RWPE2 (cell line): ENCODE results near the gene NOS1AP.

Source experiments
- ATAC-seq: fragments of 200-7000 bp; cut with Tn5 transposase; 3 replicates; pipeline ENCODE4 v1.9.1; 2021; ENCODE audit warnings: low read depth
- DNase-seq: peaks from one replicate; pipeline ENCODE4 v3.0.0-alpha.2; 2020; ENCODE audit warnings: low spot score
- H3K27ac ChIP-seq: fragments of 450-650 bp; 2 replicates; pipeline ENCODE4 v1.5.1; 2017; ENCODE audit warnings: mild to moderate bottlenecking; ENCODE audit not compliant: poor library complexity, severe bottlenecking
- H3K27me3 ChIP-seq: fragments of 250-450 bp; sonication (Bioruptor Pico); 2 replicates; pipeline ENCODE4 v1.5.1; 2021; ENCODE audit warnings: mild to moderate bottlenecking, moderate library complexity; ENCODE audit not compliant: insufficient read depth, poor library complexity, severe bottlenecking
- H3K36me3 ChIP-seq: fragments of 250-450 bp; sonication (Bioruptor Pico); 2 replicates; pipeline ENCODE4 v1.5.1; 2020; ENCODE audit warnings: low read depth, mild to moderate bottlenecking, moderate library complexity
- H3K4me1 ChIP-seq: fragments of 250-450 bp; sonication (Bioruptor Pico); 2 replicates; pipeline ENCODE4 v1.5.1; 2021; ENCODE audit warnings: mild to moderate bottlenecking, moderate library complexity; ENCODE audit not compliant: insufficient read depth, poor library complexity, severe bottlenecking
- H3K4me3 ChIP-seq: fragments of 250-450 bp; sonication (Bioruptor Pico); 2 replicates; pipeline ENCODE4 v1.5.1; 2021; ENCODE audit warnings: mild to moderate bottlenecking, moderate library complexity; ENCODE audit not compliant: severe bottlenecking
- H3K9me3 ChIP-seq: fragments of 250-450 bp; sonication (Bioruptor Pico); 2 replicates; pipeline ENCODE4 v1.5.1; 2021; ENCODE audit warnings: mild to moderate bottlenecking, moderate library complexity; ENCODE audit not compliant: severe bottlenecking
- TF ChIP-seq, protein P1 (sequence below): fragments of 450-650 bp; IDR thresholded peaks from one replicate; pipeline ENCODE4 v1.5.1; 2017; ENCODE audit warnings: mild to moderate bottlenecking, moderate library complexity; ENCODE audit not compliant: poor library complexity, severe bottlenecking

The NOS1AP gene

DNA sequence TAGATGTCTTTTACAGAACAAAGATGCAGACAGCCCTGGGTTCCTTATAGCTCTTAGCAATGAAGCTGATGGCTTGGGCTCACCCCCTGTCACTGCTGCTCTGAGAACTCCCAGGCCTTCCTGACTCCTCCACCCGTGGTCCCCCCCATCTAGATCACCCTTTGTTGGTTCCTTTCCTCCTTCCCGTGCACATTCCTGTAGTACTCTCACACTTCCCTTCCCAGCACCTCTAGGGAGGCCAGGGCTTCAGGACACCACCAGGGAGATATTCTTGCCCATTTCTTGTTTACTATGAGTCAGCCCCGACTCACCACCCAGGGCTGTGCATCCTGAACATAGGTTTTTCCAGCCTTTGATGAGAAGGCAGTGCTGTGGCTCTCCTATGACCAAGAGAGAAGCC lies 14.4 kb upstream of the NOS1AP start:
- Histone ChIP-seq H3K4me1 (peaks cover 3% of the 10 kb centered on the region), H3K4me3 (no peak overlapping the region), H3K27ac (peak overlapping the region; percentile 34), H3K9me3 (no peaks in the 10 kb centered on the region), H3K27me3 (no peaks in the 10 kb centered on the region), H3K36me3 (no peaks in the 10 kb centered on the region)
- TF ChIP-seq, protein P1, sequence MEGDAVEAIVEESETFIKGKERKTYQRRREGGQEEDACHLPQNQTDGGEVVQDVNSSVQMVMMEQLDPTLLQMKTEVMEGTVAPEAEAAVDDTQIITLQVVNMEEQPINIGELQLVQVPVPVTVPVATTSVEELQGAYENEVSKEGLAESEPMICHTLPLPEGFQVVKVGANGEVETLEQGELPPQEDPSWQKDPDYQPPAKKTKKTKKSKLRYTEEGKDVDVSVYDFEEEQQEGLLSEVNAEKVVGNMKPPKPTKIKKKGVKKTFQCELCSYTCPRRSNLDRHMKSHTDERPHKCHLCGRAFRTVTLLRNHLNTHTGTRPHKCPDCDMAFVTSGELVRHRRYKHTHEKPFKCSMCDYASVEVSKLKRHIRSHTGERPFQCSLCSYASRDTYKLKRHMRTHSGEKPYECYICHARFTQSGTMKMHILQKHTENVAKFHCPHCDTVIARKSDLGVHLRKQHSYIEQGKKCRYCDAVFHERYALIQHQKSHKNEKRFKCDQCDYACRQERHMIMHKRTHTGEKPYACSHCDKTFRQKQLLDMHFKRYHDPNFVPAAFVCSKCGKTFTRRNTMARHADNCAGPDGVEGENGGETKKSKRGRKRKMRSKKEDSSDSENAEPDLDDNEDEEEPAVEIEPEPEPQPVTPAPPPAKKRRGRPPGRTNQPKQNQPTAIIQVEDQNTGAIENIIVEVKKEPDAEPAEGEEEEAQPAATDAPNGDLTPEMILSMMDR, result no peak
- DNase-seq, result peak; percentile 79
- ATAC-seq, result peak; percentile 98

DNA sequence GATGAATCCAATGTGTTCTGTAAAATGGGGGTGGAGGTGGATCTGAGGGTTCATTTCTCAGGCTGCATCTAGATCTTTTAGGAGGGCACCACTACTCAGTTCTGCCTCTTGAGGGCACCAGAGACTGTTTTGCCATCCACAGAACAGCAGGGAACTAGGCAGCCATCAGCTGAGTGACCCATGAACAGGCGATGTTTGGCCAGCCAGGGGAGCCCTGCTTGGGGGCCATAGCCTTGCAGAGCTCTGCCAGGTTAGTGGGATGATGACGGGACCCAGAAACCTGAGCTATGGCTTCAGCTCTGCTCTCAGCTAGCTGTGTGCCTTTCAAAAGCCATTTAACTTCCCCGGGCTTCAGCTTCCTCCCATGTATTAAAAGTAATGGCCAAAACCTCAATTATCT lies 13.4 kb upstream of the NOS1AP start:
- no peaks in the 10 kb centered on the region for H3K27me3 ChIP-seq
- no peaks in the 10 kb centered on the region for H3K9me3 ChIP-seq
- H3K27ac ChIP-seq, result no peak overlapping the region
- TF ChIP-seq, protein P1, result peak; percentile 96
- no peaks in the 10 kb centered on the region for H3K36me3 ChIP-seq
- H3K4me3 ChIP-seq, result no peak overlapping the region
- peak; percentile 59 for ATAC-seq
- no peak for DNase-seq
- peaks cover 3% of the 10 kb centered on the region for H3K4me1 ChIP-seq

DNA sequence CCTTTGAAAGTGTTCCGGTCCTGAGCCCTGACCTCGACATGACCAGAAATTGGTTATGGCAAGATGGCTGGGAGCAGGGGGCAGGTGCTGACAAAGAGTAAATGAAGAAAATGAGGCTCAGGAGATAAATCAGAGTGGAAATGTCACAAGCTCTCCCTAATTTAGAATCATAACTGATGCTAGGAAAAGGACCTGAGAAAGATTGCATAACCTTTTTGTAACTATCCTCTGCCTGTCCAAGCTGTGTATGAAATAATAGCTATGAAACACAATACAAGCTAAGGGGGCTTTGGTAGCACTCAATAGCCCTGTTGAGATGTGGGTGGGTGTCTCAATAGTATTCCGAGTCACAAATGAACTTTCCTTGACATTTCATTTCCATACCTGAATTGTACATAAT lies 12.9 kb upstream of the NOS1AP start:
- no peak for ATAC-seq
- Histone ChIP-seq H3K36me3 (no peaks in the 10 kb centered on the region), H3K27me3 (no peaks in the 10 kb centered on the region), H3K4me3 (no peak overlapping the region), H3K27ac (no peak overlapping the region), H3K9me3 (no peaks in the 10 kb centered on the region), H3K4me1 (peaks cover 3% of the 10 kb centered on the region)
- no peak for DNase-seq
- TF ChIP-seq, protein P1, result no peak

DNA sequence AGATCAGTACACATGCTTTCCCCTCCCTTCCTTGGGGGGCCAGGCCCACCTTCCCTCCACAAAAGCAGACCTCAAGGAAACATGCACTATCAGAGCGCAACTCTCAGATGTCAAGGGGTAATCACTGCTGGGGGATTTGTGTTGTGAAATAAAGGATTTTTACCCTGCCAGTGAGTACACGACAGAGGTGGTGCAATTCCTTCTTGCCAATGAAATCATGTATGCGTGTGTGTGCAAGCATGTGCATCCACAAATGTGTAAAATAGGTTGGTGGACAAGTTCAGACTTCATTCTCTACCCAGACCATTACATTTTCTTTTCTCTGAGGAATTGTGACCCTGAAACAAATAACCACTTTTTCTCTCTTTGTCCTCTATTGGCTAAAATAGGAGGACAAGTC lies 9.8 kb upstream of the NOS1AP start:
- ATAC-seq (no peak), DNase-seq (no peak)

DNA sequence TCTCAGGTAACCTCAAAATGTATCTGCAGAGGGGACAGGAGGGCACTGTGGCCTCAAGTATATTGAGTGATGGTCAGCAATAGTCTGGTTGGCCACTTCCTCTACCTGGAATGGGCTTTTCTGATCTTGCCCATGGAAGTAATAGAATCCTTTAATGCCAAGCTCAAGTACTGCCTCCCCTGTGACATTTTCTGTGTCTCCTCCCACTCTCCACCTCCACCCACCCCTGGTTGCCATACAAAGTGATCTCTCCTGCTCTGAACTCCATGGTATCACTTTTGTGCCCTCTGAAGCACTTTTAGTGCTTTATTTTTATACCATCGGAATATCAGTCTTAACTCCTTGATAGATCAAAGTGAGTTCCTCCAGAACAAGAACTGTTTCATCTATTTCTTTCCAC lies 9.2 kb upstream of the NOS1AP start:
- TF ChIP-seq, protein P1, result no peak
- no peak overlapping the region for H3K4me3 ChIP-seq
- no peaks in the 10 kb centered on the region for H3K36me3 ChIP-seq
- H3K27me3 ChIP-seq, result no peaks in the 10 kb centered on the region
- DNase-seq (no peak), ATAC-seq (no peak)
- no peaks in the 10 kb centered on the region for H3K9me3 ChIP-seq
- H3K27ac ChIP-seq, result no peak overlapping the region
- no peaks in the 10 kb centered on the region for H3K4me1 ChIP-seq

More for the DNA sequence above, 9.8 kb upstream of the NOS1AP start:
- Histone ChIP-seq H3K9me3 (no peaks in the 10 kb centered on the region), H3K27ac (no peak overlapping the region), H3K4me3 (no peak overlapping the region), H3K36me3 (no peaks in the 10 kb centered on the region), H3K27me3 (no peaks in the 10 kb centered on the region), H3K4me1 (peaks cover 3% of the 10 kb centered on the region)
- TF ChIP-seq, protein P1, result no peak
